ENCODE results near the gene OR1Q1.

OR1Q1 gene

DNA sequence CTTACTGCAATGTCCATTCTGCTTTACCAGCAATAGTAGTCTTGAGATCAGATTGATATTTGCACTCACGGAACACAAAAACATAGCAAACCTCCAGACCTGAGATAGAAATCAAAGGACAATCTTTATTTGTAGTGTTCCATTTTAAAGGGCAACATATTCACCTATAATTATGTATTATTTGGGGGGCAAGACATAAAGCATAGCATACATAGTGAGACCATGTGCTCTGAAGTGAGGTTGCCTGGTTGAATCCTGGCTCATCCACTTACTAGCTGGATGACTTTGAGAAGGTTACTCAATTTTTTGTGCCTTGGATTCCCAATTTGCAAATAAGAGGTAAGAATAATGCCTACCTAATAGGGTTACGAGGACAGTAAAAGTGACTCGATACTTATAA, 43.0 kb downstream of the OR1Q1 start, which contains the start of gene OR1B1:
Gene OR1B1 (minus strand): TSS at position 101 of the 400 bp plus-strand sequence.
- Histone ChIP-seq H3F3A (ENCODE audit: control insufficient read depth, insufficient read depth) (no peaks in the 10 kb centered on the region), H3K27me3 (ENCODE audit: control insufficient read depth, low read length) (peaks cover 12% of the 10 kb centered on the region), H3K9me2 (replicated peaks; ENCODE audit: control insufficient read depth, low read length) (no peaks in the 10 kb centered on the region), H3K79me2 (ENCODE audit: control insufficient read depth, low read length) (no peaks in the 10 kb centered on the region), H4K20me1 (ENCODE audit: control insufficient read depth, insufficient read depth, low read depth, low read length) (no peaks in the 10 kb centered on the region), H3K27ac (ENCODE audit: low read depth, low read length) (no peak within 1 kb of the TSS), H3K9me3 (ENCODE audit: control insufficient read depth, insufficient read depth, low read length) (no peaks in the 10 kb centered on the region), H3K4me3 (ENCODE audit: low read length) (no peak within 1 kb of the TSS), H3K4me1 (ENCODE audit: control insufficient read depth, low read length) (no peaks in the 10 kb centered on the region), H3K36me3 (ENCODE audit: control insufficient read depth, low read length) (no peaks in the 10 kb centered on the region), H3K4me2 (ENCODE audit: low read length) (no peak within 1 kb of the TSS)
- TF ChIP-seq EZH2phosphoT487 (IDR thresholded peaks at IDR 0.05; ENCODE audit: borderline replicate concordance, low read length): no peak
- TF ChIP-seq, protein P1, sequence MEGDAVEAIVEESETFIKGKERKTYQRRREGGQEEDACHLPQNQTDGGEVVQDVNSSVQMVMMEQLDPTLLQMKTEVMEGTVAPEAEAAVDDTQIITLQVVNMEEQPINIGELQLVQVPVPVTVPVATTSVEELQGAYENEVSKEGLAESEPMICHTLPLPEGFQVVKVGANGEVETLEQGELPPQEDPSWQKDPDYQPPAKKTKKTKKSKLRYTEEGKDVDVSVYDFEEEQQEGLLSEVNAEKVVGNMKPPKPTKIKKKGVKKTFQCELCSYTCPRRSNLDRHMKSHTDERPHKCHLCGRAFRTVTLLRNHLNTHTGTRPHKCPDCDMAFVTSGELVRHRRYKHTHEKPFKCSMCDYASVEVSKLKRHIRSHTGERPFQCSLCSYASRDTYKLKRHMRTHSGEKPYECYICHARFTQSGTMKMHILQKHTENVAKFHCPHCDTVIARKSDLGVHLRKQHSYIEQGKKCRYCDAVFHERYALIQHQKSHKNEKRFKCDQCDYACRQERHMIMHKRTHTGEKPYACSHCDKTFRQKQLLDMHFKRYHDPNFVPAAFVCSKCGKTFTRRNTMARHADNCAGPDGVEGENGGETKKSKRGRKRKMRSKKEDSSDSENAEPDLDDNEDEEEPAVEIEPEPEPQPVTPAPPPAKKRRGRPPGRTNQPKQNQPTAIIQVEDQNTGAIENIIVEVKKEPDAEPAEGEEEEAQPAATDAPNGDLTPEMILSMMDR (IDR thresholded peaks at IDR 0.05; ENCODE audit: low read depth, low read length, poor library complexity, severe bottlenecking): no peak

DNA sequence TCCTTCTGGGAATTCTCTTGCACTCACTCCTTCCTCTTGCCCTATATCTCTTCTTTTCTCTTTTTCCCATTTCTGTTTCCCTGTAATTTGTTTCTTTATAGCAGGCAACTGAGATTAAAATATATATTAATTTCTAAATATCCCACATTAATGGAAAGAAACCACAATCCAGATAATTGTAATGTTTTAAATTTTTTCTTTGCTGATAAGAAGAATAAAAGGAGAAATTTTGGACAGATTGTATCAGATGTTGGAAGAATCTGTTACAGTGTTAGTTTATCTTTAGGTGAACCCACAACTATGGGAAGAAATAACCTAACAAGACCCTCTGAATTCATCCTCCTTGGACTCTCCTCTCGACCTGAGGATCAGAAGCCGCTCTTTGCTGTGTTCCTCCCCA, 46.9 kb downstream of the OR1Q1 start, which contains the start of gene OR1L1:
Gene OR1L1 (plus strand): TSS at position 301 of the 400 bp plus-strand sequence. CDS start 0 bp downstream, at position 301.
- no peak within 1 kb of the TSS for H3K4me3 ChIP-seq (ENCODE audit: low read length)
- no peaks in the 10 kb centered on the region for H3K9me2 ChIP-seq (replicated peaks; ENCODE audit: control insufficient read depth, low read length)
- H3K4me1 ChIP-seq (ENCODE audit: control insufficient read depth, low read length): no peaks in the 10 kb centered on the region
- no peaks in the 10 kb centered on the region for H3K9me3 ChIP-seq (ENCODE audit: control insufficient read depth, insufficient read depth, low read length)
- peaks cover 9% of the 10 kb centered on the region; the same call in 1 of the 2 replicates for H3K27me3 ChIP-seq (ENCODE audit: control insufficient read depth, low read length)
- H3F3A ChIP-seq (ENCODE audit: control insufficient read depth, insufficient read depth): no peaks in the 10 kb centered on the region
- TF ChIP-seq, protein P1 (IDR thresholded peaks at IDR 0.05; ENCODE audit: low read depth, low read length, poor library complexity, severe bottlenecking): no peak
- no peak for TF ChIP-seq EZH2phosphoT487 (IDR thresholded peaks at IDR 0.05; ENCODE audit: borderline replicate concordance, low read length)
- no peak within 1 kb of the TSS for H3K4me2 ChIP-seq (ENCODE audit: low read length)
- H3K79me2 ChIP-seq (ENCODE audit: control insufficient read depth, low read length): no peaks in the 10 kb centered on the region
- H3K36me3 ChIP-seq (ENCODE audit: control insufficient read depth, low read length): no peaks in the 10 kb centered on the region
- no peak within 1 kb of the TSS for H3K27ac ChIP-seq (ENCODE audit: low read depth, low read length)
- no peaks in the 10 kb centered on the region for H4K20me1 ChIP-seq (ENCODE audit: control insufficient read depth, insufficient read depth, low read depth, low read length)

All from DOHH2 (cell line).